Body of pancreas (tissue), 4 donors: ENCODE results near the gene ANKRD11.

ENCODE experiments used
- CTCF ChIP-seq, 7 experiments: fragments of 450-650 bp in 4 of 7; fragments of 200-600 bp in 3 of 7; sonication (generic) in 3 of 7; IDR thresholded peaks; one replicate each; pipeline ENCODE4 v1.5.1; 2016 to 2019; ENCODE audit warnings: antibody characterized with exemption in 7 of 7
- POLR2A ChIP-seq, 3 donors: fragments of 450-650 bp; IDR thresholded peaks; one replicate each; pipeline ENCODE4 v1.6.1; 2016; ENCODE audit warnings: antibody characterized with exemption in 3 of 3, mild to moderate bottlenecking in 2 of 3

GRCh38 chr16:89280546-89281188, 209.7 kb downstream of the ANKRD11 start:
- no peak for TF ChIP-seq CTCF (IDR thresholded peaks at IDR 0.05)
- TF ChIP-seq POLR2A (IDR thresholded peaks at IDR 0.05), result no peak
